WTC11 (cell line): ENCODE data around the gene MMP24. TPM values are rescaled to one million over a fixed set of nuclear protein-coding genes. Genes with fewer than 3 reads are reported as not detected.

Source experiments
- ATAC-seq: fragments of 200-7000 bp; cut with Tn5 transposase; 2 replicates; pipeline ENCODE4 v1.10.0; 2021; ENCODE audit warnings: mild to moderate bottlenecking, moderate library complexity
- CTCF ChIA-PET: fragments of 300-600 bp; sonication (Branson Sonifier 250); formaldehyde crosslinking; loops from one replicate; lab custom pipeline; 2021; ENCODE audit warnings: antibody characterized with exemption; lab: Charles Lee
- POLR2A ChIA-PET: fragments of 350-600 bp; sonication (Branson Sonifier 250); formaldehyde crosslinking; loops from one replicate; lab custom pipeline; 2021; ENCODE audit warnings: antibody characterized with exemption; lab: Charles Lee
- DNase-seq: peaks from one replicate; pipeline ENCODE4 v3.0.0; 2021; ENCODE audit warnings: low spot score
- H3K27ac Mint-ChIP-seq: 2 replicates; pipeline ENCODE4 v1.8.0; 2021; ENCODE audit warnings: mixed read lengths
- H3K27me3 Mint-ChIP-seq: 2 replicates; pipeline ENCODE4 v1.8.0; 2021; ENCODE audit warnings: low read depth, mild to moderate bottlenecking, moderate library complexity, mixed read lengths
- H3K36me3 Mint-ChIP-seq: 2 replicates; pipeline ENCODE4 v1.8.0; 2021; ENCODE audit warnings: mixed read lengths
- H3K4me1 Mint-ChIP-seq: 2 replicates; pipeline ENCODE4 v1.8.0; 2022; ENCODE audit warnings: mixed read lengths
- H3K4me3 Mint-ChIP-seq: 2 replicates; pipeline ENCODE4 v1.8.0; 2021; ENCODE audit warnings: mild to moderate bottlenecking, moderate library complexity, mixed read lengths
- H3K9me3 Mint-ChIP-seq: 2 replicates; pipeline ENCODE4 v1.8.0; 2021; ENCODE audit warnings: mixed read lengths
- CBFB ChIP-seq: sonication (generic); formaldehyde crosslinking; IDR thresholded peaks from 2 replicates; pipeline ENCODE4 v1.8.1; 2022; ENCODE audit warnings: mild to moderate bottlenecking, low read depth, missing genetic modification reagents
- ELF4 ChIP-seq: sonication (generic); formaldehyde crosslinking; IDR thresholded peaks from 2 replicates; pipeline ENCODE4 v1.8.1; 2022; ENCODE audit warnings: low read depth, mild to moderate bottlenecking, moderate library complexity, missing genetic modification reagents
- EMX1 ChIP-seq: fragments of 250-450 bp; sonication (Bioruptor Pico); IDR thresholded peaks from 2 replicates; pipeline ENCODE4 v1.8.0; 2021; ENCODE audit warnings: mild to moderate bottlenecking
- FOXP1 ChIP-seq: sonication (generic); formaldehyde crosslinking; IDR thresholded peaks from 2 replicates; pipeline ENCODE4 v1.8.0; 2022; ENCODE audit warnings: missing genetic modification reagents, mild to moderate bottlenecking, moderate library complexity, borderline replicate concordance
- HMGA2 ChIP-seq: fragments of 250-450 bp; sonication (Bioruptor Pico); IDR thresholded peaks from 2 replicates; pipeline ENCODE4 v1.4.0; 2021; ENCODE audit warnings: mild to moderate bottlenecking, moderate library complexity
- HMGXB4 ChIP-seq: sonication (generic); formaldehyde crosslinking; IDR thresholded peaks from 2 replicates; pipeline ENCODE4 v1.8.1; 2023; ENCODE audit warnings: mild to moderate bottlenecking, moderate library complexity, missing genetic modification reagents
- KAT7 ChIP-seq: sonication (generic); formaldehyde crosslinking; IDR thresholded peaks from 2 replicates; pipeline ENCODE4 v1.8.1; 2023; ENCODE audit warnings: missing genetic modification reagents, mild to moderate bottlenecking, borderline replicate concordance
- MXD4 ChIP-seq: fragments of 250-450 bp; sonication (Bioruptor Pico); IDR thresholded peaks from 2 replicates; pipeline ENCODE4 v1.8.0; 2021; ENCODE audit warnings: mild to moderate bottlenecking, moderate library complexity, borderline replicate concordance
- NR1H2 ChIP-seq: sonication (generic); formaldehyde crosslinking; IDR thresholded peaks from 2 replicates; pipeline ENCODE4 v1.9.0; 2021; ENCODE audit warnings: mild to moderate bottlenecking, moderate library complexity, missing genetic modification reagents
- PRDM15 ChIP-seq: sonication (generic); formaldehyde crosslinking; IDR thresholded peaks from 2 replicates; pipeline ENCODE4 v1.8.0; 2022; ENCODE audit warnings: missing genetic modification reagents
- RORB ChIP-seq: fragments of 250-450 bp; sonication (Bioruptor Pico); IDR thresholded peaks from 2 replicates; pipeline ENCODE4 v1.9.0; 2021; ENCODE audit warnings: mild to moderate bottlenecking
- SOX15 ChIP-seq: fragments of 250-450 bp; sonication (Bioruptor Pico); IDR thresholded peaks from 2 replicates; pipeline ENCODE4 v1.9.0; 2021; ENCODE audit warnings: mild to moderate bottlenecking
- ZBTB21 ChIP-seq: sonication (generic); formaldehyde crosslinking; IDR thresholded peaks from 2 replicates; pipeline ENCODE4 v1.8.1; 2023; ENCODE audit warnings: mild to moderate bottlenecking, missing genetic modification reagents, borderline replicate concordance
- ZBTB43 ChIP-seq: sonication (generic); formaldehyde crosslinking; IDR thresholded peaks from 2 replicates; pipeline ENCODE4 v1.8.1; 2023; ENCODE audit warnings: mild to moderate bottlenecking, missing genetic modification reagents
- ZNF232 ChIP-seq: sonication (generic); formaldehyde crosslinking; IDR thresholded peaks from 2 replicates; pipeline ENCODE4 v1.8.0; 2022; ENCODE audit warnings: mild to moderate bottlenecking, missing genetic modification reagents
- total RNA-seq: library from RNA; stranded (reverse); gene quantifications from 3 replicates; pipeline ENCODE4 v1.2.3, GENCODE V29; 2021
- TF ChIP-seq, protein P1 (sequence below): sonication (generic); formaldehyde crosslinking; conservative IDR thresholded peaks from 2 replicates; pipeline ENCODE4 v1.8.1; 2022; ENCODE audit warnings: mild to moderate bottlenecking, missing genetic modification reagents
- TF ChIP-seq, protein P2 (sequence below): fragments of 250-450 bp; sonication (Bioruptor Pico); IDR thresholded peaks from 2 replicates; pipeline ENCODE4 v1.9.0; 2021; ENCODE audit warnings: moderate library complexity, mild to moderate bottlenecking, inconsistent platforms, borderline replicate concordance

The MMP24 gene
- total RNA-seq, 1 experiment from 2014 or later = 16.8 TPM

DNA sequence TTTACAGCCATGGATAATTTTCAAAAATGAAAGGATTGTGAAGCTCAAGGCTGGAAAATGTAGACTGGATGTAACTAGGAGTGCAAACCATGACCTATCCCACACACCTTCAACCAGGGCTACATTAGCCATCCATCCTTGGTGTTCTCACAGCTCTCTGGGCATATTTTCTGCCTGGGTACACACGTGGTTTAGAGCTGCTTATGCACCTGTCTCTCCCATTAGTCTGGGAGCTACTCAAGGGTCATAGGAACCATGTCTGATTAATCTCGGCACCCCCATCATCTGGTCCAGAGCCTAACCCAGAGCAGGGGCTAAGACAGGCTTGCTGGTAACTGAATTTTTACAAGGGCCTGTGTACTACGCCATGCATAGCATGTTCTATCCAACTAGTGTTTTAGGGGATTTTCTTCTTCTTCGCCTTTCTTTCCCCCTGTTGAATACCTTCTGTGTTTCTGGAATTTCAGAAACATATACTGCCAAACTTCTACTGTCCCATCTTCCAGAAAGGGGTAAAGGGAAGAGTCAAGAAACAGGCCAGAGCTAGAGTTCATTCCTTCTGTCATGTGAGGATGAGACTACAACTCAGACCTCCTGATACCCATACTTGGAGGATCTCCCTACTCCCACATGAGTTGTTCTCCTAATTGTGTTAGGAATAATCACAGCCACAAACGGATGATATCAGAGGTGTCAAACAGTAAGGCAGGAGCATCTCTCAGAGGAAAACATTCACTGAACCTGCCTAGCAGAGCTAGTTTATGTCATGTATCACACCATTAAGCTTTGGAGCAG is 91.1 kb downstream of the MMP24 start (continued):
- TF ChIP-seq, protein P1, sequence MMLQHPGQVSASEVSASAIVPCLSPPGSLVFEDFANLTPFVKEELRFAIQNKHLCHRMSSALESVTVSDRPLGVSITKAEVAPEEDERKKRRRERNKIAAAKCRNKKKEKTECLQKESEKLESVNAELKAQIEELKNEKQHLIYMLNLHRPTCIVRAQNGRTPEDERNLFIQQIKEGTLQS (CRISPR knock-in tag) = no peak
- TF ChIP-seq, protein P2, sequence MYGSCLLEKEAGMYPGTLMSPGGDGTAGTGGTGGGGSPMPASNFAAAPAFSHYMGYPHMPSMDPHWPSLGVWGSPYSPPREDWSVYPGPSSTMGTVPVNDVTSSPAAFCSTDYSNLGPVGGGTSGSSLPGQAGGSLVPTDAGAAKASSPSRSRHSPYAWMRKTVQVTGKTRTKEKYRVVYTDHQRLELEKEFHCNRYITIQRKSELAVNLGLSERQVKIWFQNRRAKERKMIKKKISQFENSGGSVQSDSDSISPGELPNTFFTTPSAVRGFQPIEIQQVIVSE (CRISPR knock-in tag) = no peak
- TF ChIP-seq FOXP1 (CRISPR knock-in tag) = no peak
- TF ChIP-seq ZBTB21 = no peak
- TF ChIP-seq CBFB (CRISPR knock-in tag) = no peak
- no peak for TF ChIP-seq ELF4 (CRISPR knock-in tag)
- TF ChIP-seq PRDM15 (CRISPR knock-in tag) = no peak
- no peak for TF ChIP-seq ZBTB43

DNA sequence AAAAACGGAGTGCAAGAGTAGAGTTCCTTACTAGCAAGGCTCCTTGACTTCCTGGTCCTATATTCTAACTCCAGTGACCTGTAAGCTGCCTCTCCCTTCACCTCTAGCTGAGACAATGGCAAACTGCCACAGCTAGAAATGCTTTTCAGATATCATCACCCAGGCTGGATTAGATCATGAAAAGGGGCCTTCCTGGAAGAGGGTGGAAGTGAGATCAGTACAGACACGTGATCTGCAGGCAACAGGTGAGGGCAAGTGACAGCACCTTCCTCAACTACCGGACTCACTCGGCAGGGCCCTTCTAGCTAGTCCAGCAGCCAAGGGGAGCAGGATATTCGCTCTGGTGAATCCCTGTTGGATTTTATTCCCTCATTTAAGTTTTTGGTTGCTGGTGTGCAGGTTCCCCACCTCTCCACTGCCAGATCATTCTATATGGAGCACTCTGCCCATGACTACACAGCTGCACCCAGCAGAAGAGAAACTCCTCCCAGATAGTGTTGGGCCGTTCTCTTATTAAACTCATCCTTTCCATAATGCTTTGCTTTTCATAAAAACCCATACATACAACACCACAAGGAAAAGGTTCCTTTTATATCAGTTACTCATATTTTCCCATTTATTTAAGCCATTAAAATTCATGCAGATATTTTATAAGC is 92.1 kb downstream of the MMP24 start:
- no peaks in the 10 kb centered on the region for H3K36me3 Mint-ChIP-seq
- H3K9me3 Mint-ChIP-seq = no peaks in the 10 kb centered on the region
- POLR2A ChIA-PET = no interaction called here
- ATAC-seq (no peak; the same call in 1 of the 2 replicates), DNase-seq (no peak)
- TF ChIP-seq HMGA2 (CRISPR knock-in tag) (no peak), PRDM15 (CRISPR knock-in tag) (no peak), EMX1 (CRISPR knock-in tag) (no peak), SOX15 (no peak), KAT7 (no peak), ZNF232 (CRISPR knock-in tag) (no peak), MXD4 (CRISPR knock-in tag) (no peak), NR1H2 (no peak), RORB (no peak), HMGXB4 (CRISPR knock-in tag) (no peak)
- no peaks in the 10 kb centered on the region for H3K27me3 Mint-ChIP-seq
- CTCF ChIA-PET = interaction anchor here (0.8 to 3.5 kb wide), 7 partner anchors 11 to 284 kb away, joined by 3 to 38 read pairs (median 6); no protein-coding TSS in a partner anchor
- H3K4me1 Mint-ChIP-seq = peaks cover 18% of the 10 kb centered on the region
- H3K4me3 Mint-ChIP-seq = no peak overlapping the region
- H3K27ac Mint-ChIP-seq = 0 out of 2 replicates have a peak overlapping the region, but pooled peaks have one; percentile 33
